ENCODE data around the gene NXPE2. TPM values are rescaled to one million over a fixed set of nuclear protein-coding genes. Genes with fewer than 3 reads are reported as not detected.
A peak's percentile ranks its signal among the peaks of the same experiment; 100 is the strongest.

Gene NXPE2
- polyA plus RNA-seq, 1 experiment = 0.04 TPM

- Histone ChIP-seq H3K27me3 (ENCODE audit: control insufficient read depth, insufficient read depth, low read length) (no peaks in the 10 kb centered on the region), H3K4me3 (ENCODE audit: low read depth, low read length) (no peak overlapping the region), H3K27ac (ENCODE audit: low read depth, low read length) (no peak overlapping the region), H3K9me3 (ENCODE audit: control insufficient read depth, insufficient read depth, low read length) (no peaks in the 10 kb centered on the region)
- ChIA-PET POLR2A (no interaction called here), CTCF (interaction anchor here (0.5 to 2.3 kb wide), 10 partner anchors 9 to 1952 kb away, joined by 3 to 7 read pairs (median 4); no protein-coding TSS in a partner anchor)
- DNase-seq (ENCODE audit: low read depth, low spot score) = peak; percentile 8
- peak; percentile 82 for TF ChIP-seq CTCF (IDR thresholded peaks at IDR 0.05; ENCODE audit: low read depth, low read length)
Measured at GRCh38 chr11:114738954-114739353, 60.6 kb downstream of the NXPE2 start.

GRCh38 chr11:114745150-114745671 lies 66.9 kb downstream of the NXPE2 start:
- H3K9me3 ChIP-seq (ENCODE audit: control insufficient read depth, insufficient read depth, low read length) = no peaks in the 10 kb centered on the region
- ChIA-PET CTCF (interaction anchor here (1.0 to 1.1 kb wide), 2 partner anchors 10 to 1479 kb away, joined by 3 read pairs; no protein-coding TSS in a partner anchor), POLR2A (no interaction called here)
- no peak overlapping the region for H3K27ac ChIP-seq (ENCODE audit: low read depth, low read length)
- DNase-seq (ENCODE audit: low read depth, low spot score) = no peak
- H3K27me3 ChIP-seq (ENCODE audit: control insufficient read depth, insufficient read depth, low read length) = no peaks in the 10 kb centered on the region
- no peak overlapping the region for H3K4me3 ChIP-seq (ENCODE audit: low read depth, low read length)
- no peak for TF ChIP-seq CTCF (IDR thresholded peaks at IDR 0.05; ENCODE audit: low read depth, low read length)

- POLR2A ChIA-PET = no interaction called here
- Histone ChIP-seq H3K4me3 (ENCODE audit: low read depth, low read length) (no peak overlapping the region), H3K27ac (ENCODE audit: low read depth, low read length) (no peak overlapping the region), H3K9me3 (ENCODE audit: control insufficient read depth, insufficient read depth, low read length) (no peaks in the 10 kb centered on the region), H3K27me3 (ENCODE audit: control insufficient read depth, insufficient read depth, low read length) (peaks cover under 1% of the 10 kb centered on the region)
- CTCF ChIA-PET = interaction anchor here (1.0 kb wide), 1 partner anchor 11 kb away, joined by 3 read pairs; no protein-coding TSS in a partner anchor
- no peak for DNase-seq (ENCODE audit: low read depth, low spot score)
- TF ChIP-seq CTCF (IDR thresholded peaks at IDR 0.05; ENCODE audit: low read depth, low read length) = no peak
Measured at GRCh38 chr11:114746013-114746412, 67.7 kb downstream of the NXPE2 start.

Other genes with a start within 250 kb of the NXPE2 start
- 310 and 401 TPM in 2 replicates for gene REXO2, start 239.1 kb upstream of the NXPE2 start, polyA plus RNA-seq (2011; rRNA removed)
- not detected in 2 replicates for gene NXPE1, start 118.6 kb upstream of the NXPE2 start, polyA plus RNA-seq (2011; rRNA removed)
- gene NXPE4, start 82.7 kb upstream of the NXPE2 start, polyA plus RNA-seq (2011; rRNA removed) = not detected in 2 replicates